Activated CD4-positive, alpha-beta T cell treated with anti-CD3 and anti-CD28 coated beads, Interleukin-2, amount 50 U/mL, for 1 hour (primary cell): ENCODE measurements around the gene ZNF695.

Experiments used
- DNase-seq: peaks from one replicate; pipeline ENCODE4 v3.0.0-alpha.2; 2020

The ZNF695 gene

GRCh38 chr1:246954126-246954525 lies 53.7 kb downstream of the ZNF695 start:
- DNase-seq: no peak

GRCh38 chr1:246951413-246951812 lies 56.4 kb downstream of the ZNF695 start:
- DNase-seq: no peak

- no peak for DNase-seq
These were observed 57.9 kb downstream of the ZNF695 start for GRCh38 chr1:246949956-246950355.

- DNase-seq: no peak
These were observed 60.6 kb downstream of the ZNF695 start for GRCh38 chr1:246947255-246947654.

- no peak for DNase-seq
These were observed 61.5 kb downstream of the ZNF695 start for GRCh38 chr1:246946366-246946765.
